Stimulated activated CD8-positive, alpha-beta memory T cell treated with anti-CD3 and anti-CD28 coated beads, Interleukin-15, amount 100 ng/mL, for 4 hours (primary cell): ENCODE data around the gene H6PD.

ENCODE experiments used
- DNase-seq, 2 donors: peaks; one replicate each; pipeline ENCODE4 v3.0.0-alpha.2; 2020; ENCODE audit warnings: low read depth in 2 of 2

H6PD gene

GRCh38 chr1:9316512-9316911, 81.9 kb downstream of the H6PD start:
- DNase-seq, result no peak

- DNase-seq, result no peak
Measured at GRCh38 chr1:9317072-9317471, 82.5 kb downstream of the H6PD start.

DNA sequence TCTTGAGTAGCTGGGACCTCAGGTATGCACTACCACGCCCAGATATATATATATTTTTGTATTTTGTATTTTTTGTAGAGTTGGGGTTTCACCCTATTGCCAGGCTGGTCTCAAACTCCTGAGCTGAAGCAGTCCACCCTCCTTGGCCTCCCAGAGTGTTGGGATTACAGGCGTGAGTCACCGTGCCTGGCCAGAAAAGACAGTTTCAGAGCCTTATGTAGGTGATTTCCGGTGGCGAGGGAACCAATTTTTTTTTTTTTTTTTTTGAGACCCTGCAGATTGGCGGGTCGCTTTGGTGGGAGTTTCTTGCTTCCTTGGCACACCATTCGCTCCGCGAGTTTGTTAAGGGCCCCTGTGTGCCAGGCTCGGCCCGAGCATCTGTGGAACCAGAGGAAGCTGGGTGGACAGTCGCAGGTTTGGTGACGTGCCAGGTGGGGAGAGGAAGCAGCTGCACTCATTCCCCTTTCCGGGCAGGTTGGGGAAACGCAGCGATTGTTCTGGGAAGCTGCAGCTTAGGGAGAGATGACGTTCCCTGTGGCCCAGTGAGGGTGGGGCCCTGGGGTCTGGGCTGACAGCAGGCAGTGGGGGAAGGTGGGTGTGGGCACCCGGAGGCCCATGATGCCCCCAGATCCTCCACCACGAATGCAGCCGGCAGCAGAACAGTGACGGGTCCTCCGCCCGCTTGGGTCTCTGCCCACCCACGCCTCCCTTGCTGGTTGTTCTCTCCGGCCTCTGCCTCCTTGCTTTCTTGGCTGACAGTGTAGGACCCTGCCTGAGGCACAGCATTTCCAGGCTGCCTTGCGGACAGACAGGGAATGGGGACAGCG, 83.2 kb downstream of the H6PD start:
- DNase-seq, result no peak

GRCh38 chr1:9319208-9319788, 84.7 kb downstream of the H6PD start:
- no peak for DNase-seq

DNA sequence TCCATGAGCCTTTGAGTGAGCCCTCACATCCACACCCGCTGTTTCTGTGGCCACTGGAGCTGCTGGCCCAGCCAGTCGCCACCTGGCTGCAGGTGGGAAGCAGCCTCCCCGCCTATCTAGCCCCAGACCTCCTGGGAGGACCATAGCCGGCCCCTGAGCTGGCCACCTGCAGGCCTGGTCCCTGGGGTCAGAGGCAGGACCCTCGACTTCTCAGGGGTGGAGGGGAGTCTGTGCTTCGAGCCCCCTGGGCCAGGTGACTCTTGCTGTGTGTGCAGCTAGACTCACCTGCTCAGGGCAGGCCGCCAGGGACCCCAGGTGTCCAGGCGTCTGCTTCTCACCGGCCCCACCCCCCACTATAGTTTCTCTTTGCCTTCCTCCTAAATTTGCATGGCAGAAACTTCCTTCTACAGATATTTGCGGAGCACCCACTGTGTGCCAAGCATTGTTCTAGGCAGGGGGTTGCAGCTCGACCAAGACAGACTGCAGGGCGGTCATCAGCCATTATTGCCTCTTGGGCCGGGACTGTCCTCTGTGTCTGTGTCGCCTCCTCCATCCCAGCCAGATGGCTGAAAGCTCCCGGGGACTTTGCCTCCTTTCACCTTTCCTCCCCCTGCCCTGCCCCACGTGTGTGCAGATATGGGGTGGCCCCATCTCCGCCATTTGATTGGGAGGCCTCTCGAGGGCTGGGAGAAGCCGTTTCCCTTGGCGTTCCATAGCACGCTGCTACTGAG, 85.4 kb downstream of the H6PD start:
- DNase-seq, result no peak
